Vagina (tissue), 2 donors: Measurements from ENCODE around the gene CERS2.

Source experiments
- POLR2A ChIP-seq, 2 donors: fragments of 450-650 bp; IDR thresholded peaks; one replicate each; pipeline ENCODE4 v1.6.1; 2017; ENCODE audit warnings: antibody characterized with exemption in 2 of 2, mild to moderate bottlenecking in 2 of 2, moderate library complexity in 2 of 2
- POLR2AphosphoS5 ChIP-seq, 2 donors: sonication (generic); formaldehyde crosslinking; IDR thresholded peaks; one replicate each; pipeline ENCODE4 v1.9.0; 2017; ENCODE audit warnings: antibody characterized with exemption in 2 of 2, mild to moderate bottlenecking in 2 of 2, low read depth in 1 of 2; ENCODE audit not compliant: insufficient read depth in 1 of 2
- TF ChIP-seq, protein P1 (sequence below), 3 experiments: fragments of 450-650 bp in 2 of 3; fragments of 200-600 bp in 1 of 3; sonication (generic) in 1 of 3; IDR thresholded peaks; one replicate each; pipeline ENCODE4 v1.5.1; 2017 to 2019; ENCODE audit warnings: antibody characterized with exemption in 3 of 3, mild to moderate bottlenecking in 2 of 3, moderate library complexity in 2 of 3

- TF ChIP-seq, protein P1, sequence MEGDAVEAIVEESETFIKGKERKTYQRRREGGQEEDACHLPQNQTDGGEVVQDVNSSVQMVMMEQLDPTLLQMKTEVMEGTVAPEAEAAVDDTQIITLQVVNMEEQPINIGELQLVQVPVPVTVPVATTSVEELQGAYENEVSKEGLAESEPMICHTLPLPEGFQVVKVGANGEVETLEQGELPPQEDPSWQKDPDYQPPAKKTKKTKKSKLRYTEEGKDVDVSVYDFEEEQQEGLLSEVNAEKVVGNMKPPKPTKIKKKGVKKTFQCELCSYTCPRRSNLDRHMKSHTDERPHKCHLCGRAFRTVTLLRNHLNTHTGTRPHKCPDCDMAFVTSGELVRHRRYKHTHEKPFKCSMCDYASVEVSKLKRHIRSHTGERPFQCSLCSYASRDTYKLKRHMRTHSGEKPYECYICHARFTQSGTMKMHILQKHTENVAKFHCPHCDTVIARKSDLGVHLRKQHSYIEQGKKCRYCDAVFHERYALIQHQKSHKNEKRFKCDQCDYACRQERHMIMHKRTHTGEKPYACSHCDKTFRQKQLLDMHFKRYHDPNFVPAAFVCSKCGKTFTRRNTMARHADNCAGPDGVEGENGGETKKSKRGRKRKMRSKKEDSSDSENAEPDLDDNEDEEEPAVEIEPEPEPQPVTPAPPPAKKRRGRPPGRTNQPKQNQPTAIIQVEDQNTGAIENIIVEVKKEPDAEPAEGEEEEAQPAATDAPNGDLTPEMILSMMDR (IDR thresholded peaks at IDR 0.05): no peak
- TF ChIP-seq POLR2AphosphoS5 (IDR thresholded peaks at IDR 0.05; ENCODE audit: insufficient read depth in 1 of 2, low read depth in 1 of 2): no peak
- no peak for TF ChIP-seq POLR2A (IDR thresholded peaks at IDR 0.05)
These were observed 13.3 kb upstream of the CERS2 start for GRCh38 chr1:150987924-150988323.
